HG03457 (cell line): ENCODE results near the gene SUMO3.

ENCODE experiments used
- ATAC-seq: cut with Tn5 transposase; IDR thresholded peaks from one replicate; pipeline ENCODE4 v1.9.1; 2021; ENCODE audit warnings: moderate number of reproducible peaks; ENCODE audit not compliant: unreplicated experiment

The SUMO3 gene

DNA sequence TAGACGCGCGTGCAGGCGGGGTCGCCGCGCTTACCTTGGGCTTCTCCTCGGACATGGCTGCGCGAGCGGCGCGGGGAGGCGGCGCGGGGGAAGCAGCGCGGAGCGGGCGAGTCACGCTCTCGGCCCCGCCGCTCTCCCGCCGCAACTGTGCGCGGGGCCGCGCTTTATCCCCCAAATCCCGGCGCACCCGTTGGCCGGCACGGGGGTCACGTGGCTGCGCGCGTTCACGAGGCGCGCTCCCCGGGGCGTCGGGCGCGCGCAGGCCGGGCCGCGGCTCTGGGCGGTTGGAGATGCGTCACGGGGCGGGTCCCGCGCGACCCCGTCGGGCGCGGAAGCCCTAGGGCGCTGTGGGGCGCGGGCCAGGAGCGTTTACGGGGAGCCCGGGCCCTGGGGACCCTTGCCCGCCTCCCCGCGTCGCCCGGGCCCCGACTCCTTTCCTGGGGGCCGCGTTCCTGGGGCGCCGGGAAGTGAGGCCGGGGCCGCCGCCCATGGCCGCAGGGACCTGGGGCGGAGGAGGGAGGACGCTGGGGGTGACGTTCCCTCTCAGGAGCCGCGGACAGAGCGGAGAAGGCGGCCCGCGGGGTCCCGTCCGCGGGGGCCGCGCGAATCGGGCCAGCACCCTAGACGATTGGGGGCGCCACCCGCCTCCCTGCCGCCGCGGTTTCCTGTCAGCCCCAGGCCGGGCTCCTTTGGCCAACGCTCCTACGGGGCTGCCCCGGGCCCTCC, at the start of gene SUMO3:
TSS of gene SUMO3 (minus strand) at position 149 of the 726 bp plus-strand sequence. CDS start at position 55, 94 bp downstream.
- ATAC-seq: peak; percentile 42

DNA sequence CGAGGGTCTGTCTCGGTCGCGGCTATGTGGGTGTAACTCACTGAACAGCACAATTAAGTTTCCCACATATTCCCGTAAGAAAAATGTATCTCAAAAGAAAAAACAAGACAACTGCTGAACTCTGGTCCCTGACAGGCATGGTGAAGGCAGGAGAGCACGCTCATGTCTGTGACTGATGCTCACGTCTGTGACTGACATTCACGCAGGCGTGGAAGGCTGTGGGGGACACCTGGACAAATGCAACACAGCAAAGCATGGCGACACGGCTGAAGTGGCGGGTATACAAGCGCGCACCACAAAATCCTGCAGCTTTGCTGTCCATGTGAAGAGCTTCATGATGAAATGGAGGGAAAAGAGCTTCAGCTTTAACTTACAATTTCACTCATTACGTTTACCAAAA, 49.6 kb upstream of the SUMO3 start:
- ATAC-seq: no peak

DNA sequence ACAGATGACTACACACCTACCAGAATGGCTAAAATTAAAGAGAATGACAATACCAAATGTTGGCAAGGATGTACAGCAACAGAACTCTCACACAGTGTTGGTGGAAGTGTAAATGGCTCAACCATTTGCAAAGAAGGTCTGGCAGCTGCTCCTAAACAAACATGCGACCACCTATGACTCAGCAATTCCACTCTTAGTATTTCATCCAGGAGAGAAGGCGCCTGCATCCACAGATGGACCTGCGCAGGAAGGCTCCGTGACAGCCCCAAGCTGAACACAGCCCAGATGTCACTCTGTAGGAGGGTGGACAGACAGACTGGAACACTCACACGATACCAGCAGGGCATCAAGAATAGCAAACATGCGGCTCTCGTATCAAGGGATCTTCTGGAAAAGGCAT, 48.9 kb upstream of the SUMO3 start:
- ATAC-seq: no peak

DNA sequence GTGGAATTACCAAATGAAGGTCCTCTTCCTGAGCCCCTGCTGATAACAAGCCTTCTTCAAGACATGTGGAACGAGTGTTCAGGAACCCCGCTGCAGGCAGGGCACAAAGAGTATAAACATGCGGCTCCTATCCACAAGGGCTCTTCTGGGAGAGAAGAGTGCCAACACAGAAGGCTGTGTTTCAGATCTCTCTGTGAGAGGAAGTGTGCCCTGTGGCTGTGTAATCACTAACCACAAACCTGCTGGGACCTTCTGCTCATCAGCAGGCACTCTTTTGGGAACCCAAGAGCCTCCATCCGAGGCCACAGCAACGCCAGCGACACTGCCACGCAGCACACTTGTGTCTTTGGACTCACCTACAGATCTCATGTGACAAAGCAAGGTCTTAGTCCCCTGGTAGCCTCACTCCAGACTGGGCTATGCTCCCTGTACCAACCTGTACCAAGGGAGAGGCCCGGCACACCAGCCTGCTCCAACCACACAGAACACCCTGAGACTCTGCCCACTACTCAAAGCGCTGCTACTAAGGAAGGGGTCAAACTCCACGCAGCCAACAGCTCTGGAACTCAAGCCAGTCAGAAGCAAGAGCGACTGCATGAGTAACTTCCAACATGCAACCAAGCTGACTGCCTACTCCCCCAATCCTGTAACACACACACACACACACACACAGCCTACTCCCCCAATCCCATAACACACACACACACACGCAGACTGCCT, 47.9 kb upstream of the SUMO3 start:
- ATAC-seq: no peak

DNA sequence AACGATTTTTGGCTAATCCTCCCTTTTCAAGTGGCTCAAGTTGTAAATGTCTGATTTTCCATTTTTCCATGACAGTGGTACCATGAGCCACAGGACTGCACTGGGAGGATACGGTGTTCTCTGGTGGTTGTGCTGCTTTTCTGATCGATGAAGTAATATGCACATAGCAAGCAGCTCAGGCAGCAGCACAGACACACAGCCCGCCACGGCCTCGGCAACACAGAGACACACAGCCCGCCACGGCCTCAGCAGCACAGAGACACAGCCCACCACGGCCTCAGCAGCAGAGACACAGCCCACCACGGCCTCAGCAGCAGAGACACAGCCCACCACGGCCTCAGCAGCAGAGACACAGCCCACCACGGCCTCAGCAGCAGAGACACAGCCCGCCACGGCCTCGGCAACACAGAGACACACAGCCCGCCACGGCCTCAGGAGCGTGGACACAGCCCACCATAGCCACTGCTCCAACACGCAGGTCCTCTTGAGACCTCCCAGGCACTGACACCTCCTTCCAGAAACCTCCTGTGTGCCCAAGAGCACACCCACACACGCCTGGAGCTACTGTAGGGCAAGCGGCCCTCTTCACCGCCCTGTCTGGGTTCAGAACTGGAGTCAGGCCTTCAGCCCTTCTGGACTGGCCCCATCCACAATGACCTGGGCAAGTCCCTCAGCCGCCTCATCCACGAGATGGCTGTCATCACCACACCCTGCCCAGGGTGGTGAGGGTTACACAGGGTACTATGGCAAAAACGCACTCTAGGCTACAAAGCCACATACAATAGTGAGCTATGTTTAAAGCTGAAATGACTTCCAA, 45.2 kb upstream of the SUMO3 start:
- ATAC-seq: no peak

DNA sequence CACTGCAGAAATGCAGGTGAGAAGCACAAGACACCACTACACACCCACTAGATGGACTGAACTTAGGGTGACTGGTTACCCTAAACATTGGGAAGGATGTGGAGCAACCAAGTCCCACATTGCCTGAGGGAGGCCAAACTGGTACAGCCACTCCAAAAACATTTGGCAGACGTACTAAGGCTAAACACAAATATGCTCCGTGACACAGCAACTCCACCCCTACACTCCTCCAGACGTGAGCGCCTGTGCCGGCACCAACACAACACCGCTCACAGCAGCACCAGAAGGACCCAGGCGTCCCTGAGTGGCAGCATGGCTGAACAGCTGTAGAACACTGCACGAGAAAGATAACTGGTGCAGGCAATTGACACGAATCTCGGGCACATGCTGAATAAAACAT, 40.9 kb upstream of the SUMO3 start:
- no peak for ATAC-seq

DNA sequence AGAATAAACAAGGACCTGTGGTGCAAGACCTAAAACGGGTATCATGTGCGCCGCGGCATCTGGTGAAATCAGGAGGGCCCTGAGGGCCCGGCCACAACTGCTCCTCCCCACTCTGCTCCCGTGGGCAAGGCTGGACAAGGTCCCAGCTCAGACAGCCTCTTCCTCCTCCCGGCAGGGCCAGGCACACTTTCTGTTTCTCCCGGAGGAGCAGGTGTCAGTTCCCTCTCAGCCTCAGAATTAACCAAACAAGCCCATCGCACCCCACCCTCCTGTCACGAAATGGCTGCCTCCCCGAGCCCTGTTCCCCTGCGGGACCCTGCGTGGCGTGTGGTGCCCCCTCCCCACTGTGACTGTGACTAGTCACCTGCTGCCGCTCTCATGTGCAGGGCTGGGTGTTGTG, 40.4 kb upstream of the SUMO3 start:
- no peak for ATAC-seq

DNA sequence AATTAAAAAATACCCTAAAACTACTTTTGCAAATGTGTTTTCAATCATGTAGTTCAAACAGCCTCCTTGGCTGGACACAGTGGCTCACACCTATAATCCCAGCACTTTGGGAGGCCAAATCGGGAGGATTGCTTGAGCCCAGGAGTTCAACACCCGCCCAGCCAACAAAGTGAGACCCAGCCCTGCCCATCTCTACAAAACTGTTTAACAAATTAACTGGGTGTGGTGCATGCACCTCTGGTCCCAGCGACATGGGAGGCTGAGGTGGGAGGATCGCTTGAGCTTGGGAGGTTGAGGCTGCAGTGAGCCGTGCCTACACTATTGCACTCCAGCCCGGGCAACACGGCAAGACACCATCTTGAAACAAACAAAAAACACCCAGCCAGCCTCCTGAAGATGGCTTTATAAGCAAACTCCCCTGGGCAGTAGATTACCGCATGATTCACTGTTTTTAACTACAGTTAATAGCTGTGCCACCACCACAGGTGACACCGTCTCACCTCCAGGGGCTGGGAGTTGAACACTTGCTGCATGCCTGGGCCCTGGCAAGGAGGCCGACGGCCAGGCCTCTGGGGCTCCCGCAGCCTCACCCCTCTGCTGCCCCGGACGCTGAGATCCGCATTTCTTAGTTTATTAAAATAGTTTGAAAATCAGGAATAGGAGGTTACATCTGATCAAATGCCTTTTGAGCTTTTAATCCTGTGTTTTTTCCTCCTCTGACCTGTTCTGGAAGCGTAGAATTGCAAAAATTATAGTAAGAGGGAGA, 39.4 kb upstream of the SUMO3 start:
- no peak for ATAC-seq

DNA sequence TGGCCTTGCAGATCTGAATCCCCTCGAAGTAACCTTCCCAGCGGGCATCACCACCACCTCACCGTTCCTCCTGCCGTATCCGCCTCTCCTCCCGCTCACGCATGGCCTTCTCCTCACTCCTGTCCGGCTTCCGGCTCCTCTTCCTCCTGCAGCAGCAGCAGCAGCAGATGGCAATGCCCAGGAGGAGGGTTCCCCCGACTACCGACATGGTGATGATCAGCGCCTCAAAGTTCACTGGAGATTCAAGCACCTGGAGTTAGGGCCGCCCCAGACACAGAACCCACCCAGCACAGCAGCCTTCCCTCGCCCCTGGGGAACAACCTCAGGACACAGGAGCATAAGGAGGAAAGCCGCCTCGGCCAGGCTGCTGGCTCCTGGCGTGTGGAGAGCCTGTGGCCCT, 38.3 kb upstream of the SUMO3 start:
- no peak for ATAC-seq

DNA sequence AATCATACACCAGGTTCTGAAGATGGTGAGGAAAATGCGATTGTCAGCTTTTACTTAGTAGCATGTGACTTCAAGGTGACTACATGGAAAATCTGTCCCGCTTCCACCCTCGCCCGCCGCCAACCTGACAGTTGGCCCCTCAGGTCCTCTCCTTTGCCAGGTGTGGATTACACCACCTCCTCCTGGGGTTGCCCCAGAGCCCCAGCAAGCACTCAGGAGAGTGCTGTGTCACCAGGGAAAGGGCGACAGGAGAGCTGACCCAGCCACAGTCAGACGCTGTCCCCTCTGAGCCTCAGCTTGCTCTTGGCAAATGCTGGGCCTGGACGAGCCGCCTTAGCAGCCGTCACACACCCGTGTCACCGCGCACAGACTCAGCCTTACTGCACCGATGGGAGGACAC, 37.7 kb upstream of the SUMO3 start:
- no peak for ATAC-seq

DNA sequence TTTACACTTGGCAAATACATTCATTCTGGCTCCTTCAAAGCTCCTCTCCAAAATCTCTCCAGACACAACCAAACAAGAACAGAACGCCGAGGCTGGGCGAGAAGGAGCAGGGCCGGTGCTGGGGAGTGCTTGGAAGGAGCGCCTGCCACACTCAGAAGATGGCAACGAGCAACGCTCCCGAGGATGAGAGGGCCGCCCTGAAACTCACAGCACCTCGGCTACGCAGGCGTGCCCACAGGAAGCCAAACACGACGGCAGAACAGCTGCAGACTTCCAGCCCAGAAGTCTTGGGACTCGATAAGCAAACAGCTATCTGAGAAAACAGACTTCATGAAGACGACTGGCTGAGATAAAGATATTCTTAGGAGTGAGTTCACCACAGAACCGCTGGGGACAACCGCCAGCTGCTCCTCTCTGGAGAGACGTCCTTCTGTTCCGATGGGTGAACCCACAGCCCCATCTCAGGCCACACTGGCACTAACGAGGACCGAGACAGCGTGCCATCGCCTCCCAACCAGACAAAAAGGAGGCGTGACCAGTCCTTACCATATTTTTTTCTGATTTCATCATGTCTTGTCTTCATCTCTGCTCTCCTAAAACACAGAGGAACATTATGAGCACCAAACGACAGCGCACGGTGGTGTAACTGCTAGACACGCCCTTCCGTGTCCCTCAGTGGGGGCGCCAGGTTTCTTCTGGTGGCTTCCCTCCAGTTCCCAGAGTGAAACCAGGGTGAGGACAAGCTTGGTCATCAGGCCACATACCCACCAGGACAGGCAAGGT, 37.0 kb upstream of the SUMO3 start:
- ATAC-seq: no peak

DNA sequence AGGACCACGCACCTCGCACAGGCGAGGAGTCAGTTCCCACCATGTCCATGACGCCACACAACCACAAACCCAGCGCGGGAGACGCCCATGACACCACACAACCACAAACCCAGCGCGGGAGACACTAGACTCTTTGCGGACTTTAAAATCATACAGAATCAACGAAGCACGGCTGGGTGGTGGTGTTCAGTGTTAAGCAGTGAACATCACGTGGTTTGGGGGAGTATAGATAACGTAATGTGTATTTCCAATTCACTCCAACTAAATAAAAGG, 36.5 kb upstream of the SUMO3 start:
- no peak for ATAC-seq

DNA sequence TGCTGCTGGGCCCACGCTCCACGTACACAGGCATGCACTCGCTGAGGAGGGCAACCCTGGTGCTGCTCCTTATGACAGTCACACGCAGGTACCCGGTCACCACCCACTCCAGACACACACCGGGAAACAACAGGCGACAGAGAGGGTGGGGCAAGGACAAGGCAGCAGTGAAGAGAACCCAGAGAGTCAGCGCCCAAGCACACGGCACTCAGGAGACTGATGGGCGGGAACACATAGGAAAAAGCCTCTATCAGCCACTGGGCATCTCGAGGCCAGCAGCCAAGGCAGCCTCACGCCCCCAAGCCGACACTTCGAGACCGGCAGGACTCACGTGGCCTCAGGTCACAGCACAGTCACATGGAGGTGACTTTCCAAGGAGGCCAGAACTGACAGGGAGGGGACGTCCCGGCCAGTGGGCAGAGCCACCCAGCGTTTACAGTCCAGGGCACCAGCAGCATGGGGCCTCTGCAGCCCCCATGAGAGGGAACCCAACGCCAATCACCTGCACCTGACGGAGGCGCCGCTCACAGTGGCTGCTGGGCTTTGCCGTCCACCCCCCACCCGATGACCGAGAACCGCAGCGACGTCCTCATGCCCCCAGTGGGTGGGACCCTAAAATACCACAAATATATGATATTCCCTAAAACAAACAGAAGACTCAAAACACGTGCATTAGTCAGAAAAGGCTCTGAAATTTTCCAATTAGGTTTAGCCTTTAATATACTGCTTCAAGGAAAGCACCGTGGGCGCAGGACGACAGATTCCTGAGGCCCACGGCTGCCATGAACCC, 35.9 kb upstream of the SUMO3 start:
- no peak for ATAC-seq

DNA sequence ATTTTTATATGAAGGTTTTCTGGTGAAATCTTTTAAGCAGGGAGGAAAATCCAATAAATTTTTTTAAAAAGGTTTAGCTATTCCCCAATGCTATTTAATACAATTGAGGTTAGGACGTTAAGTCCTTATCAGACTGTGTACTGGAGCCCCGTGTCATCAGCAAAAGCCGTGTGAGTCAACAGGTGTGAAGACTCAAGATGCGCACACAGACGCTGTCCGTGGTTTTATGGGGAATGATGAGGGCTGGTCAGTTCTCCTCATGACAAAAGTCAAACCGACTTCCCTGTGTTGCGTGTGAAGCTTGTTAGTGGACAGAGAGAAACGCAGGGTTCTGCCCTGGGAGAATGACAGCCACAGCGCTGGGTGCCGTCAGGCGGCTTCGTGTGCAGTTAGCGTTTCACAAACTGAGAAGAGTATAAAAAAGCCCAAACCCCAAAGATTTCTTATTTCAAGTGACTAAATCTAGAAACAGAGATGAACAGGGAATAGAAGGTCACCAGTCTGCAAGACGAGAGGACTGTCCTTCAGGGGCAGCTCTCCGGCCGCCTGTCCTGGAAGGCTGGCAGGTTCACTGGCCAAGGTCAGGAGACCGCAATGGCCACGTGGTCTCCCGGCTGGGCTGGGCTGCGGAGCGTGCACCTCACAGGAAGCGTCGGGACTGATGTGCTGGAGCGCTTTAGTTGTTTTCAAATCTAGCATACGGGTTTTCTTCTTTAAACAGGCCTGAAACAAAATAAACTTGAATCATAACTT, 33.2 kb upstream of the SUMO3 start:
- ATAC-seq: no peak

DNA sequence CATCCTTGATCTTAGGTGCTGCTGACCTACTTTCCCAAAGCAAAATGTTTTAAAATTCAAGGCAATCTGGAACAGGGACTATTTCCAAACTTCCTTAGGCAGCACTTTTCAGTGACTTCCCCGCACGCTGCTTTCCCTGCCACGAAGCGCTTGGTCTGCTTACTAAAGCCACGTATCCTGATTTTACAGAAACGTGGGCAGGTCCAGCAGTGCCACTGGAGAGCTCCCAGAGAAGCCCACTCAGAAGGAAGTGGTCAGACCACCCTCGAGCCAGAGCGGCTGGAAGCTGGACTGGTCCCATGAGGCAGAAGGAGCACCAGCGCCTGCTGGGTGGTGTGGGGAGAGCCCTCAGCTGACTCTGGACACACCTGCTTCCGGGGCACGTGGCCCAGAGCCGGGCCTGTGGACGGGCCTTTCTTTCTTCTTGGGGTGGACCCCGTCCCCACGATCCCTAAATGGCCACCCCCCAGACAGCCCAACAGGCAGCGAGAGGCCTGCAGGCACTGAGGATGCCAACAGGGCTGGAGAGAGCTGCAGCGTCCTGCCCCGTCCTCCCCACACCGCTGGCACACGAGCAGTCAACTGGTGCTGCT, 32.4 kb upstream of the SUMO3 start:
- no peak for ATAC-seq

DNA sequence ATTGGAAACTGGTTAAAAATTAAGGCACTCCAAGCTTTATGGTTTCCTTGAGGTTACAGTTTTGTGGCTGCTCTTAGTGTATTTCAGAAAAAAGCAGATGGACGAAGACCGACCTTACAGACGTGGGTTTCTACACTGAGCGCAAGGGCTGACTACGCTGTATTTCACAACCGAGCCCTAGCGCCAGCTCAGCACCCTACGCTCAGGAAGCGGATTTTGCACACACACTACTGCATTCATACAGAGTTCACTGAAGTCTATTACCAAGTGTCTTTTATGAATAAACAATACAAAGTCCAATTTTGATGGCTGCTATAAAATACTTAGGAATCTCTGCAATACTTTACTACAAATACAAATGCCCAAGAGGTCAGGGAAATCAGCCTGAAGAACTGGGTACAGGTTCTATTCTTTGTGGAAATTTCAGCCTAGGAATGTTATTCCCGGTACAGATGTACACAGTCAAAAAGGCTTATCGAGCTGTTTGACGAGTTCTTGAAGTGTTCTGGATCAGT, 31.8 kb upstream of the SUMO3 start:
- ATAC-seq: no peak

DNA sequence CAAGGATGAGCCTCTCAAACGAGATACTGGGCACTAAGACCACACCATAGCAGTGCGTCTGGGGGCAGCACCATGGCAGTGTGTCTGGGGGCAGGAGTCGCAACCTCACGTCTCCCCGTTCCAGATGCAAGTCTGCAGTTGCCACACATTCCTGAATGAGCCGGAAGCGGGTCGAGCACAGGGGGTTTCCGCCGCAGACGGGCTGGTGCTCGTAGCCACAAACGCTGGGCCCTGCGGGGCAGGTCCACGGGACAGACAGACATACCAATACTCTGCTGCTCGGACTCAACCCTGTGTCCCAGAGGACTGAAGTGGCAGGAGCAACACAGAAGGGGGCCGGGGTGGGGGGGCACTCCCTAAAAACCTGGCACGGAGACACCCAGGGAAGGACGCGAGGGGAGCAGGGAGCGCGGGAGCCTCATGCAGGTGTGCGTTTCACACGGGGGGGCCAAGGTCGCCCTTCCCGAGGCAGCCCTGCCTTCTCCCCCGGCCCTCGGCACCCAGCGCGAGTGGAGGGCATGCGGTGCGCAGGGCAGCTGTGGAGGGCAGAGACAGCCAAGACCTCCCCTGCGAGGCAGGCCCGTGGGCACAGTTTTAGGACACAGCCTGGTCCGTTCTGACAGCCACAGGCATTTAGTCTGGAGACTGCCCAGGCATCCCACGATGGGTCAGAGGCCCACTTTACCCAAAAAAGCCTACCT, 31.1 kb upstream of the SUMO3 start:
- no peak for ATAC-seq
